Measurements from ENCODE around the gene ITGBL1. TPM values are rescaled to one million over a fixed set of nuclear protein-coding genes. Genes with fewer than 3 reads are reported as not detected.

The ITGBL1 gene
- total and polyA plus RNA-seq, 2 donors (not counting 3 experiments of a cell fraction or from before 2014, with no cell fraction given) = 4.6 to 8.8 TPM

DNA sequence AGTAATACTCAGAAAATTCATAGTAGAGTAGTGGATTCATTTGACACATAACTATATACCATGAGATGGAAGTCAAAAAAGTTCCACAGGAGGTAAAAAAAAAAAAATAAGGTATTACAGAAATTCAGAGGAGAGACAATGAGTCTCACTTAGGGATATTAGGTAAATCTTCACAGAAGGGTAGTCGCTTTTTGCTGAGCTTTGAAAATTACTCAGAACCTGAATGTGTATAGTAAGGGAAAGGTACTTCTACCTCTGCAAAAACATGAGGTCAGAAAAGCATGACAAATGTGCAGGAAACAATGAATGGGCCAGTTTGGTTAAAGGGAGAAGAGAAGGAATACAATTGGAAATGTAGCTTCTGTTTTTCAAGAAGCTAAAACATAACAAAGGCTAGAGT lies 250.6 kb downstream of the ITGBL1 start:
- Histone ChIP-seq H4K20me1 (replicated peaks; ENCODE audit: control insufficient read depth, extremely low read depth, insufficient read depth, low read length) (no peaks in the 10 kb centered on the region), H3K36me3 (ENCODE audit: control insufficient read depth in 2 of 2, extremely low read depth in 1 of 2, insufficient read depth in 2 of 2, low read length in 2 of 2) (no peaks in the 10 kb centered on the region), H3K27ac (ENCODE audit: insufficient read depth, low read depth, low read length) (no peak overlapping the region), H3K9me1 (replicated peaks; ENCODE audit: control insufficient read depth, extremely low read depth, insufficient read depth, low read length) (no peaks in the 10 kb centered on the region), H3K27me3 (ENCODE audit: control insufficient read depth in 2 of 2, insufficient read depth in 2 of 2, low read length in 2 of 2) (no peaks in the 10 kb centered on the region), H3K9me3 (replicated peaks; ENCODE audit: control insufficient read depth, insufficient read depth, low read length) (no peaks in the 10 kb centered on the region), H3K4me1 (ENCODE audit: control insufficient read depth, extremely low read depth, insufficient read depth, low read length) (no peaks in the 10 kb centered on the region), H3K4me3 (replicated peaks in 1 of 3; ENCODE audit: insufficient read depth in 1 of 3, low read depth in 1 of 3, low read length in 3 of 3) (no peak overlapping the region), H3K9ac (replicated peaks; ENCODE audit: extremely low read depth, insufficient read depth, low read length) (no peak overlapping the region), H2AFZ (ENCODE audit: low read depth, low read length) (no peak overlapping the region), H3K79me2 (ENCODE audit: control insufficient read depth, insufficient read depth, low read length) (no peaks in the 10 kb centered on the region), H3K4me2 (ENCODE audit: insufficient read depth, low read length) (no peak overlapping the region)
- no TSS peak for BruUV-seq (replicated peaks)
- TF ChIP-seq EZH2 (IDR thresholded peaks at IDR 0.05; ENCODE audit: borderline replicate concordance, low read depth, low read length, severe bottlenecking) = no peak
- TF ChIP-seq, protein P1, sequence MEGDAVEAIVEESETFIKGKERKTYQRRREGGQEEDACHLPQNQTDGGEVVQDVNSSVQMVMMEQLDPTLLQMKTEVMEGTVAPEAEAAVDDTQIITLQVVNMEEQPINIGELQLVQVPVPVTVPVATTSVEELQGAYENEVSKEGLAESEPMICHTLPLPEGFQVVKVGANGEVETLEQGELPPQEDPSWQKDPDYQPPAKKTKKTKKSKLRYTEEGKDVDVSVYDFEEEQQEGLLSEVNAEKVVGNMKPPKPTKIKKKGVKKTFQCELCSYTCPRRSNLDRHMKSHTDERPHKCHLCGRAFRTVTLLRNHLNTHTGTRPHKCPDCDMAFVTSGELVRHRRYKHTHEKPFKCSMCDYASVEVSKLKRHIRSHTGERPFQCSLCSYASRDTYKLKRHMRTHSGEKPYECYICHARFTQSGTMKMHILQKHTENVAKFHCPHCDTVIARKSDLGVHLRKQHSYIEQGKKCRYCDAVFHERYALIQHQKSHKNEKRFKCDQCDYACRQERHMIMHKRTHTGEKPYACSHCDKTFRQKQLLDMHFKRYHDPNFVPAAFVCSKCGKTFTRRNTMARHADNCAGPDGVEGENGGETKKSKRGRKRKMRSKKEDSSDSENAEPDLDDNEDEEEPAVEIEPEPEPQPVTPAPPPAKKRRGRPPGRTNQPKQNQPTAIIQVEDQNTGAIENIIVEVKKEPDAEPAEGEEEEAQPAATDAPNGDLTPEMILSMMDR (IDR thresholded peaks at IDR 0.05; ENCODE audit: extremely low read depth in 1 of 2, insufficient read depth in 1 of 2, low read depth in 1 of 2, low read length in 2 of 2) = no peak
- TF ChIP-seq FOS (IDR thresholded peaks at IDR 0.05; ENCODE audit: borderline replicate concordance, insufficient read depth, low read length) = no peak
- TF ChIP-seq JUN (IDR thresholded peaks at IDR 0.05; ENCODE audit: borderline replicate concordance, insufficient read depth, insufficient read length, low read depth) = no peak
- no peak for TF ChIP-seq POLR2AphosphoS5 (IDR thresholded peaks at IDR 0.05; ENCODE audit: insufficient read depth, low read depth, low read length)
- TF ChIP-seq MYC (IDR thresholded peaks at IDR 0.05; ENCODE audit: low read depth, low read length) = no peak
- no peak for TF ChIP-seq GATA2 (IDR thresholded peaks at IDR 0.05; ENCODE audit: insufficient read depth, insufficient read length, low read depth, low read length)
- no peak for TF ChIP-seq POLR2A (IDR thresholded peaks at IDR 0.05; ENCODE audit: low read depth, low read length)
- TF ChIP-seq, protein P2, sequence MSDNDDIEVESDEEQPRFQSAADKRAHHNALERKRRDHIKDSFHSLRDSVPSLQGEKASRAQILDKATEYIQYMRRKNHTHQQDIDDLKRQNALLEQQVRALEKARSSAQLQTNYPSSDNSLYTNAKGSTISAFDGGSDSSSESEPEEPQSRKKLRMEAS (IDR thresholded peaks at IDR 0.05; ENCODE audit: insufficient read depth, insufficient read length) = no peak
- POLR2A ChIA-PET = no interaction called here
- FAIRE-seq (no peak), DNase-seq (ENCODE audit: low read depth, low spot score) (no peak)
- CTCF ChIA-PET = interaction anchor here (0.6 kb wide), 1 partner anchor 239 kb away, joined by 3 read pairs; no protein-coding TSS in a partner anchor
- intact Hi-C loops (cut with micrococcal nuclease) (no loop called here), dilution Hi-C loops (cut with MboI; ENCODE audit: extremely low pct_ligation_motif_present, low sequenced_read_pairs) (no loop called here)

Data from endothelial cell of umbilical vein (primary cell).